GM19397 (cell line): ENCODE results near the gene GPC6.

Experiments used
- ATAC-seq: cut with Tn5 transposase; IDR thresholded peaks from one replicate; pipeline ENCODE4 v1.9.1; 2021; ENCODE audit warnings: mild to moderate bottlenecking, moderate library complexity; ENCODE audit not compliant: unreplicated experiment

The GPC6 gene

DNA sequence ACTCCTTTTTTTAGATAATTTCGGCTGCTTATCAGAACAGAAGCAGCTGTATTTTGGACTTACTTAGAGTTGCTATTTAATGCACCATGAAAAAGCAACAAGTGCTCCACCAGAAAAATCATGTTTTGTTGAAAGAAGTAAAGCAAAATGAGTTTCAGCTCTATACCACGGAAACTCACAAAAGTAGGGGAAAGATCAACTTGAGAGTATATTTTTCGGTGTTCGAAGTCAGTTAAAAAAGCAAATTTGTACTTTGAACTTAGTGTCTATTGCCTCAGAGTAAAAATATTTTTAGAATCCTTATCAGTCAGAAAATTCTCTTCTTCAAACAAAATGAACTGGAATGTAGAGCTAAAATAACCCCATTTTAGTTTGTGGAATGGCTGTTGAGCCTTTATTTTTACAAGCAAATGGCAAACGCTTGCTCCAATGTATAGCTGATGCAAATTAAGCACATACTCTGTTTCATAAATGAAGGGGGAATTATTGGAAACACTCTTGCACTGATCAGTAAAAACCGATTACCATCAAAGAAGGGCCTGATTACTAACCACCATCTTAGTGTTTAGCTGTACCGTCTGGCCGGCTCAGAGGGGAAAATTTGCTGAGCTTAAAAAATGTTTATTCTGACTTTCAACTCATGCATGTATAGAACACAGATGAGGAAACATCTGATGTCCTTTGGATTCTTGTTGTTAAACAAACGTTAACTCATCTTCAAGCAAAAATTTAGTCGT, 540.7 kb downstream of the GPC6 start:
- no peak for ATAC-seq

- no peak for ATAC-seq
Measured at GRCh38 chr13:93767917-93768409, 541.4 kb downstream of the GPC6 start.

DNA sequence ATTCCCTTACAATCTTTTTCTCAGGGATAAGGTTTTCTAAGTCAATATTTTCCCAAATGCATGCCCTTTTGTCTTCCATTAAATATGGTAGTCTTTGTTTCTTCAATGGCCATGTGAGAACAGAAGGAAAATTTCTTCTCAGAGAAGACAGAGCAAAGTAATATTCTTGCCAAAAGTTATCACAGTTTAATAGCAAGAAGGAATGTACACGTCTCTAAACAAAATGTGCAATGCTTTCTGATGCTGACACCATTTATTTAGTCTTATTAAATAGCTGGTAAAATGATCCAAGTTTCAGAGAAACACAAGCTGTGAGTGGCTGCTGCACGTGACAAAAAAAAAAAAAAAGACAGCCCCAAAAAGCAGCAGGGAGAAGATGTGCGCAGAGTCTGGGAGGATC, 542.5 kb downstream of the GPC6 start:
- ATAC-seq: no peak

DNA sequence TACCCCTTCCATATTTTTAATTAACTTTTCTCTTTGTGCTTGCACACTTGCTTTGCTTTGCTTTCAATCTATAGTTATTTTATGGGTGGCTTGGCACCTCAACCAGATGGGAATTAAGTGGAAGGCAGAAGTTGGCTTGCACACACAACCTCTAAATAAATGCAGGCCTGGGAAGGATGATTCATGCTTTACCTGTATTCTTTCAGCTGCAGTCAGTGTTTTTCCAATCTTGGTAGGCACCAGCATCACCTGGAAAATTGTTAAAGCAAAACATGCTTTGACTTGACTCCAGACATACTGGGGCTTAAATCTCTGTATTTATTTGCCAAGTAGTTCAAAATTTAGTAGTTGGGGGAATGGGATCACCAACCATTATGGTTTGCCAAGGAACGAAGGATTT, 543.0 kb downstream of the GPC6 start:
- ATAC-seq: no peak

DNA sequence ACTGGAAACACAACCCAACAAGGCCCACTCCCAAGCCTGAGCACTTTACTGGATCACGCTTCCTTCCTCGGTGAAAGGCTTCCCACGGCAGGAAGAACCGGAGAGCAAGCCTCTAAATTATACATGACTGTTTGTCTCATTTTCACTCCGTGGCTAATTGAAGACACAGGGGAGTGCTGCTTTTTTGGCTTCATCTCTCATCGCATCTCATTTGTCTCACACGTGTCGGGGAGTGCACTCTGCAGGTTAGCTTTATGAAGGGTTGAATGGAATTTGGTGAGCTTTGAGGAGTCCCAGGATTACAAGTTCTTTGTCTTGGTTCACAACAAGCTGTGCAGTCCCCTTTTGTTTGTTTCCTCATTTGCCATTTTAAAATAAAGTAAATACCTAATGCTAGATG, 544.6 kb downstream of the GPC6 start:
- ATAC-seq: no peak

GRCh38 chr13:93771782-93772181, 545.2 kb downstream of the GPC6 start:
- ATAC-seq: no peak

- no peak for ATAC-seq
Measured at GRCh38 chr13:93774506-93774905, 547.9 kb downstream of the GPC6 start.

DNA sequence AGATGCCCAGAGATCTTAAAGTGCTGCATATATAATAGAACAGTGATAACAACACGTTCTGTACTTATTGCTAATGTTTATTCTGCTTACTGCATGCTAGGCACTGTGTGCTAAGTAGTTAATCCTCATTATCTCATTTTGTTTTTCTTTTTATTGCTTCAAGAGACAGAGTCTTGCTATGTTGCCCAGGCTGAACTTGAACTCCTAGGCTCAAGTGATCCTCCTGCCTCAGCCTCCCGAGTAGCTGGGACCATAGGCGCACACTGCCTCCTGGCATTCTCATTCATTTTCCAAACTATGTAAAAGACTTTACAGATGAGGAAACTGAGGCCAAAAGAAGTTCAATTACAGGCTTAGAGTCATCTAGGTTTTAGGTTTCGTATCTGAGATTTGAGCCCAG, 548.4 kb downstream of the GPC6 start:
- no peak for ATAC-seq

- ATAC-seq: no peak
Measured at GRCh38 chr13:93775507-93776108, 549.0 kb downstream of the GPC6 start.

GRCh38 chr13:93776936-93777335, 550.3 kb downstream of the GPC6 start:
- ATAC-seq: no peak

GRCh38 chr13:93777504-93777903, 550.9 kb downstream of the GPC6 start:
- ATAC-seq: no peak

GRCh38 chr13:93778548-93778947, 551.9 kb downstream of the GPC6 start:
- no peak for ATAC-seq

DNA sequence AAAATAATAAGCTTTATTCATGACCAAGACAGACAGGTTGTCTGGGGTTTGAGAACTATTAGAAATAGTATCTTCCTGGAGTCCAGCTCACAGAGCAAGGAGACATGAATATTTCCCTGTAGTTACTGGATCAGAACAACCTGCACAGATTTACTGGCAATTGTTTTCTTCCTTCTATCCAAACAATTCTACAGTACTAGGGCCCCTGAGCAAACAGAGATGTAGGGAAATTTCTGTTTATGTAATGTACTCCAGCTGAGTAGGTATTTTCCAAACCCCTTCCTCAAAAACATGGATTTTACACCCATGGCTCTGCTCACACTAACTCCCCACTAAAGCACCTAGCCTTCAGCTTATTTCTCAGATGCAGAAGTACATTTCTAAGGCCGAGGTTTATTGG, 557.6 kb downstream of the GPC6 start:
- ATAC-seq: no peak

- ATAC-seq: no peak
Measured at GRCh38 chr13:93786846-93787489, 560.4 kb downstream of the GPC6 start.

DNA sequence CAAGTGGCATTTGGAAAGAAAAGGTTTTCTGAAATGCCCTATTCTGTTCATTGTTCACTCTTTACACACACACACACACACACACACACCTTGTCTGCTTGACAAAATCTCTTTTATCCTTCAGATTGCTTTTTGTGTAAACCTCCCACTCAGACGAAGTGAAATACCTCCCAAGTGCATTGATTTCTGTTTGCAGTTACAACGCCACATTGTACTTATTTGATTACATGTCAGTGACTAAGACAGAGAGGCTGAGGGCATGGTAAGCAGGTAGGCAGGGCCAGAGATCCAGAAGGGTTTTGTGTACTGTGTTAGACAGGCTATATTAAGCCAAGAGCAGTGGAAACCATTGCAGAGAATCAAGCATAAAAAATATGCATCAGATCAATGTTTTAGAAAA, 561.8 kb downstream of the GPC6 start:
- no peak for ATAC-seq

DNA sequence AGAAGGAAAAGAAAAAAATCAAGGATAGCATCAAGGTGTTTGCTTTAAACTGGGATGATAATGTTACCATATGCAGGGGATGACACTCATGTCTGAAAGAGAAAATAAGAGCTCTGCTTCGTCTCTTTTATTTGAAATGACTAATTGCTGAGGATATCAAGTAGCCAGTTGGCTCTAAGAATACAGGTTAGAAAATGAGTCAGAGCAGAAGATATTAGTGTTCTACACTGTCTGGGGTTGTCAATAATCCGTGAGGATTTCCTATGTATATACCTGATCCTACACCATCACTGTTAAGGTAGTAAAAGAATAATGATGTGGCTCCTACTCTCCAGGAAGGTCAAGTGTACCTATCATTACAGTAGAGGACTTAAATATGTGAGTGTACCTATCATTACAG, 562.5 kb downstream of the GPC6 start:
- ATAC-seq: no peak

DNA sequence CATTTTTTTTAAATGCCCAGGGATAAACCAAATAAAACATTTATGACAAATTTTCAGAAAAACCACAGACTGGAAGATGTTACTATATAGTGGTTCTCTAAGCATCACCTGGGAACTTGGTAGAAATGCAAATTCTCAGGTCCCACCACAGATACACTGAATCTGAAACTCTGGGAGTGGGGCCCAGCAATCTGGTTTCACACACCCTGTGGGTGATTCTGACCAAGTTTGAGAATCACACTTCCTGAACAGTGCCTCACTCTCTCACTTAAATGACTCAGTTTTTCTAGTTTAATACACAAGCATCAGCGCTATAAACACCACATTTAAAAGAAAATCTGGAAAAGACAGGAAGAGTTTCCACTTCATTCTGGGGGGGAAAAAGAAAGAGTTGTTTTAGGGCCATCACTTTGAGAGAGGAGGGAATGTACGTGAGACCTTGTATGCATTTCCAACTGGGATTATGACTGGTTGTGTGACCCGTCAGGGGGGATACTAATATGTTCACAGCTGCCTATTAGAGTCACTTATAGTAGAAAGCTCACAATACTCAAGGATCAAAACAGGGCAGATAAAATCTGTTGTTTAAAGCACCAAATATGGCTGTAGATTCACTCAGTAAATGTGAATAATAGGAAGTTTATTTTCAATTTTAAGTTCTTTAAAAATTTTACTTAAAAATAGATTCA, 567.7 kb downstream of the GPC6 start:
- ATAC-seq: peak; percentile 78

DNA sequence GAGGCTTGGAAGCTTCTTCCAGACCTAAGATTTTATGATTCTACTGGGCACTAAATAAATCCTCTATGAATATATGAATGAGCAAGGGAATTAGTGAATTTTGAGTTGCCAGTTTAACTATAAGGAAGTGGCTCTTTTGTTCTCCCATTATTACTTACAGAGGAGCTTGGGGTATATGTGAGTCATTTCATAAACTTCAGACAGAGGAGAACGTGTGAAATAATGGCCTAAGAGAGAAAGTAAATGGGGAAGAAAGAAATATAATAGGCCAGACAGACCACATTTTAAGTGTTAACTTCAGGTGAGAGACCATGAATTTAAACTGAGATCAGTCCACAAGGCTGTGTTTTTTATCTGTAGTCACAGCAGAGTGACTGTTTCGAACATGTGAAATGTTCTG, 570.9 kb downstream of the GPC6 start:
- ATAC-seq: no peak

- ATAC-seq: no peak
Measured at GRCh38 chr13:93800342-93800741, 573.7 kb downstream of the GPC6 start.

DNA sequence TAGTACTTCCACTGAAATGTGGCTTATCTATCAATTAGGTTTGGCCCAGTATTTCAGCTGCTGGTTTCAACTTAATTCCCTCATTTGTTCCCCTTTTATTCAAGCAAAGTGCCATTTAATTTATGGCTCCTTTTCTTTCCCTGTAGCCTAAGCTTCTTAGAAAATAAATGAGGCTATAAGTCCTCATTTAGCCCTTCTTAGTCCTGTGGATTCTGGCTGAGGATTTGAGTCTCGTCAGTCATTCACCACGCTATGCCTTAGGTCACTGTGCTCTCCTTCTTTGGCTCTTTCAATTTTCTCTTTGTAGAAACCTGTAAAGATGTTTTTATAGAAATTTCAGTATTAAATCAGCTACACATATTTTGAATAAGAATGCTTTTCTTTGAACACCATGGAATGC, 579.1 kb downstream of the GPC6 start:
- ATAC-seq: no peak

DNA sequence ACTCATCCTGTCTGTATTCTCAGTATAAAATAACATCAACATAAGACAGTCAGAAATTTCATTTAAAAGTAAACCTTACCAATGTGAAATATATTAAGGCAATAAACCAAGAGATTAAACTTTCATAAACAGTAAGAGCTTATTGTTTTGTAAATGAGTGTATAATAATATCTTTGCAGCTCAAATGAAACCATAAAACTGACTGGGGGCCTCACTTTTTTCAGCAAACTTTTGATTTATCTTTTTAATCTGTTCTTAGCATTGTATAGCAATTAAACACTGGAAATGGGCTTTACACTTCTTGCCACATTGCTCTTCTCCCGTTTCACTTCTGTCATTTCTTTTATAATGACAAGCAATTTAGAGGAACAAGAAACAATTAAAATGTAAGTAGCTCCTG, 580.3 kb downstream of the GPC6 start:
- no peak for ATAC-seq

DNA sequence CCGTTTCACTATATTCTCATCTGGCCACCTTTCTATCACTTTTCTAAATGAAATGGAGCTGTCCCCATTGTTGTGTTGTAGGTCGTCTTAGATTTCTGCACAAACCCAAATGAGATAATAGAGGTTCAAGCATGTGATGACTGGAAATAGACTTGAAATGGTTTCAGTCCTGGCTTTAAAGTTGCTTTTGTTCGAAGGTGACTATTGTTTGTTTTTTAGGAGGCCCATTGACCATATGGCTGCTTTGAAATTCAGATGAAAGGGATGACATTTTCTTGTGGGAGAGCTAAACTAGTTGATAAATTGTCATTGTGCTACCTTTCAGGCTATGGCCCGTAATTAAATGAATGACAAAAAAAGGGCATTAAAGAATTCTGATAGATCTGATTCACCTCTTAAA, 583.7 kb downstream of the GPC6 start:
- no peak for ATAC-seq
